Central memory CD4-positive, alpha-beta T cell (primary cell): ENCODE data around the gene MPHOSPH9.

Experiments used
- DNase-seq: peaks from one replicate; pipeline ENCODE4 v3.0.0; 2022
- total RNA-seq, 3 experiments: gene quantifications; one replicate each; lab custom pipeline; 2026; lab: John Stamatoyannopoulos, UW

MPHOSPH9 gene, protein sequence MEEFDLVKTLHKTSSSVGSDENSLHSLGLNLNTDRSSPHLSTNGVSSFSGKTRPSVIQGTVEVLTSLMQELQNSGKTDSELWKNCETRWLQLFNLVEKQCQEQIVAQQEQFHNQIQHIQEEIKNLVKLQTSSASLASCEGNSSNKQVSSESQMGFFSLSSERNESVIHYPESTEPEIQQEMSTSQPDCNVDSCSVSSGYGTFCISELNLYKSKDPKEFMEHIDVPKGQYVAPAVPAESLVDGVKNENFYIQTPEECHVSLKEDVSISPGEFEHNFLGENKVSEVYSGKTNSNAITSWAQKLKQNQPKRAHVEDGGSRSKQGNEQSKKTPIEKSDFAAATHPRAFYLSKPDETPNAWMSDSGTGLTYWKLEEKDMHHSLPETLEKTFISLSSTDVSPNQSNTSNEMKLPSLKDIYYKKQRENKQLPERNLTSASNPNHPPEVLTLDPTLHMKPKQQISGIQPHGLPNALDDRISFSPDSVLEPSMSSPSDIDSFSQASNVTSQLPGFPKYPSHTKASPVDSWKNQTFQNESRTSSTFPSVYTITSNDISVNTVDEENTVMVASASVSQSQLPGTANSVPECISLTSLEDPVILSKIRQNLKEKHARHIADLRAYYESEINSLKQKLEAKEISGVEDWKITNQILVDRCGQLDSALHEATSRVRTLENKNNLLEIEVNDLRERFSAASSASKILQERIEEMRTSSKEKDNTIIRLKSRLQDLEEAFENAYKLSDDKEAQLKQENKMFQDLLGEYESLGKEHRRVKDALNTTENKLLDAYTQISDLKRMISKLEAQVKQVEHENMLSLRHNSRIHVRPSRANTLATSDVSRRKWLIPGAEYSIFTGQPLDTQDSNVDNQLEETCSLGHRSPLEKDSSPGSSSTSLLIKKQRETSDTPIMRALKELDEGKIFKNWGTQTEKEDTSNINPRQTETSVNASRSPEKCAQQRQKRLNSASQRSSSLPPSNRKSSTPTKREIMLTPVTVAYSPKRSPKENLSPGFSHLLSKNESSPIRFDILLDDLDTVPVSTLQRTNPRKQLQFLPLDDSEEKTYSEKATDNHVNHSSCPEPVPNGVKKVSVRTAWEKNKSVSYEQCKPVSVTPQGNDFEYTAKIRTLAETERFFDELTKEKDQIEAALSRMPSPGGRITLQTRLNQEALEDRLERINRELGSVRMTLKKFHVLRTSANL
- total RNA-seq: 75.9 to 128 (median 87.0) reads per million in 3 experiments

DNA sequence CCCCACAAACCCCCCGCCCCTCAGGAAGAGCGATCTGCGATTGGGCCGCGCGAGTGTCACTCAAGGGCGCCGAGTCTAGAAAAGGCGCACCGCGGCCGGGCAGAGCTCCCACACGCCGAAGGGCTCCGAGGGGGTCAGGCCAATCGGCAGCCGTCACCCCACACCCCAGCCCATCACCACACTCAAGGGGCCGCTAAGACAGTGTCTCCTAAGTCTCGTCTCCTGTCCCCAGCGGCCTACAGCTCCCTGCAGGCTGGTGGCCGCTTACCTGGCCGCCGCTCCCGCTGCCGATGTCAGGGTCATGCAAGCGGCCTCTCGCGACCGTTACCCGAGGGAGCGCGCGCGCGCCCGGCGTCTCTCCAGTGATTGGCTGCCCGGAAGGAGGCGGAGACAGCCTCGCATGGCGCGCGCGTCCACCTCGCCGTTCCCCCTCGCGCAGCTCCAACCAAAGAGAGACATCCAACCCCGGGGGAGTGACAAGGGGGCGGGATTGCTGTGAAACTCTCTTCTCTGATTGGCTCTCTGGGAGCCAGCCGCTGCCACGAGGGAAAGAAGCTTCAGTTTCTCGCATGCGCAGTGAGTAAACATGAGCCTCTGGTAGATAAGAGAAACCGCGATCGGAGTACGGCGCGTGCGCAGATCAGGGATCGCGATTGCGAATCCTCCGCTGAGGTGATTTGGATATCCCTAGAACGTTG lies at the start of gene MPHOSPH9, which contains the start of gene MTRFR:
MPHOSPH9 (minus strand) TSS at position 335 of the 698 bp plus-strand sequence. CDS start 2,777 bp downstream, outside the sequence.
MTRFR (plus strand) TSS at position 630 of the 698 bp plus-strand sequence. CDS start 20,239 bp downstream, outside the sequence.
- peak; percentile 100 for DNase-seq

DNA sequence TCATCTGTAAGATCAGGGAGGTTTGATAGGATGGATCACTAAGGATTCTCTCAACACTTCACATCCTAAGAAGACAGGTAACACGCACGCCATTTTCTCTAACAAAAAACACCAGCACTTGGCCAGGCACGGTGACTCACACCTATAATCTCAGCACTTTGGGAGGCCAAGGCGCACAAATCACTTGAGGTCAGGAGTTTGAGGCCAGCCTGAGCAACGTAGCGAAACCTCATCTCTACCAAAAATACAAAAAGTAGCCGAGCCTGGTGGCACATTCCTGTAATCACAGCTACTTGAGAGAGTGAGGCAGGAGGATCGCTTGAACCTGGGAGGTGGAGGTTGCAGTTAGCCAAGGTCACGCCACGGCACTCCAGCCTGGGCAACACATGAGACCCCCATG lies 49.2 kb upstream of the MPHOSPH9 start:
- DNase-seq: no peak

- no peak for DNase-seq
Measured at GRCh38 chr12:123280971-123281370, 48.0 kb upstream of the MPHOSPH9 start.

GRCh38 chr12:123278101-123278627 lies 45.2 kb upstream of the MPHOSPH9 start:
- DNase-seq: no peak

GRCh38 chr12:123273166-123273565 lies 40.2 kb upstream of the MPHOSPH9 start:
- DNase-seq: no peak

DNA sequence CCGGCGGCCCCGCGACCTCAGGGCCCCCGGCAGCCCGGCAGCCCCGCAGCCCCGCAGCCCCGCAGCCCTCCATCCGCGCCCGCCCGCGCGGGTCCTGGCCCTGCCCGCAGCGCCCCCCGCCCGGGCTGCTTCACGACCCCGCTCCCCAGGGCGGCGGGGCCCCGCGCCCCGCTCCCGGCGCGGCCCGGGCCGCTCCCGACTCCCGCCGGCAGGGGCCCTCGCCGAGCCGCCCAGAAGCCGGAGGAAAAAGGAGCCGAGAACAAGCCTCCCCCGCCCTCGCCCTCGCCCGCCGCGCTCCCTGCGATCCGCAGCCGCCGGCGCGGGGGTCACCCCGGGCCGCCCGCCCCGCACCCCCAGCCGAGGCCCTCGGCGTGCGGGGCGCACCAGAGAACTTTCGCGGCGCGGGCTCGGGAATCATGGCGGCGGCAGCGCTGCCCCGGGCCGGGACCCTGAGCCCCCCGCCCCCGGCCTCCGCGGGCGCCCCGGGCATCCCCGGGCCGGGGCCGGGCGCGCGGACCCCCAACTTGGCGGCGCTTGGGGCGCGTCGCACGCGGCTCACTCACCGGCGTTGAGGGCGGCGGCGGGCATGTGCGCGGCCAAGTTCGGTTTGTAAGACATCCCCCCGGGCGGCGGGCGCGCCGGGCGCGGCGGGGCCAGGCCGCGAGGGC lies 38.2 kb upstream of the MPHOSPH9 start:
- DNase-seq: peak; percentile 69

DNA sequence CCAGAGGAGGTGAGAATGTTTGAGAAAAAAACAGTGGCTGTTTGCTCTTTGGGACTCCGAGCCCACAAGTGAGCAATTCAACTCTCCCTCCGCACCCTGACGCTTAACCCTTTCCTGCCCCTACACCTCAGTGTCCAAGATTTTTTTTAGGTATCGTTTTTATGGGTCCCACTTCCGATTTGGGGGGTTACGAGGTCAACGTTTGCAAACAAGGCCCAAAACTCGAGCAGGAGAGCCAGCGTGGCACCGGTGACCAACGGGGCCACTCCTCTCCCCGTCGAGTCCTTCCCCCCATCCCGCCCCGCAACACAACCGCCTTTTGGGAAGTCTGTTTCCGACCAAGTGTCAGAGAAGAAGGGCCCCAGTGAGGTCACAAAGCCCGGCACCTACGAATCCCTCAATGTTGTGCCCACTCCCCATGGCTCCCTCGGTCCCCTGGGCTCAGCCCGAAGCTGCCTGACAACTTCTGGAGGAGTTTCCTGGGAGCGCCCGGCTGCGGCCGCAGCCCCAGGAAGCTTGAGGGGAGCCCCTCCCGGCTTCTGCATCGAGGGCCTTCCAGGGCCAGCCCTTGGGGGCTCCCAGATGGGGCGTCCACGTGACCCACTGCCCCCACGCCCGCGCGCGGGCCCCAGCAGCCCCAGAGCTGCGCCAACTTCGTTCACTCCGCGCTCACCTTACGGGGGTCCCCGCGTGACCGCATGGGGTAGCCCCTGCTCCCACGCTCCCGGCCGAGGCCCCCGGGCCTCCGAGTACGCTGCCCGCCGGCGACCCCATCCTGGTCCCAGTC lies 37.5 kb upstream of the MPHOSPH9 start:
- DNase-seq: no peak

GRCh38 chr12:123269896-123270213 lies 36.9 kb upstream of the MPHOSPH9 start:
- no peak for DNase-seq

DNA sequence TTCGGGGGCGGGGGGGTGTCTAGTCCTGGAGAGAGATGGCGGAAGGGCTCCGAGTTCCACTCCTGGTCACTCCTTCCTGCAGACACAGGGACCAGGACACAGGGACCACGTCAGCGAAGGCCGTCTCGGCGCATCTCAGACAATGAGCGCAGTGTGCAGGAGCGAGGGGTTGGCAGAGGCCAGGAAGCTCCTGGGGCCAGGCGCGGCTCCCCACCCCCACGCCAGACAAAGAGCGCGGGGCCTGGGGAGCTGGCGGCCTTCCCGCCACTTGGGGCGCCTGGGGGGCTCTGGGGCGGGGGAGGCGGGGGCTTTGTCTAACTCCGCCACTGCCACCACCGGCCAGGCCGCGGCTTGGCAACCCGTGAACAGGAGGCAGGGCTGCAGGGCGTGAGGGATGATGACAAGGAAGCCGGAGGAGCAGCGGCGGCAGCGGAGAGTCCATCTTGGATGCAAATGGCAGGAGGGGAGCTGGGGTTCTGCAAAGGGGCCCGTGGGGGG lies 36.5 kb upstream of the MPHOSPH9 start:
- peak; percentile 13 for DNase-seq

- DNase-seq: no peak
Measured at GRCh38 chr12:123268850-123269249, 35.9 kb upstream of the MPHOSPH9 start.

- DNase-seq: no peak
Measured at GRCh38 chr12:123267991-123268843, 35.3 kb upstream of the MPHOSPH9 start.

GRCh38 chr12:123267335-123267920 lies 34.5 kb upstream of the MPHOSPH9 start:
- no peak for DNase-seq

- no peak for DNase-seq
Measured at GRCh38 chr12:123266679-123267277, 33.8 kb upstream of the MPHOSPH9 start.

DNA sequence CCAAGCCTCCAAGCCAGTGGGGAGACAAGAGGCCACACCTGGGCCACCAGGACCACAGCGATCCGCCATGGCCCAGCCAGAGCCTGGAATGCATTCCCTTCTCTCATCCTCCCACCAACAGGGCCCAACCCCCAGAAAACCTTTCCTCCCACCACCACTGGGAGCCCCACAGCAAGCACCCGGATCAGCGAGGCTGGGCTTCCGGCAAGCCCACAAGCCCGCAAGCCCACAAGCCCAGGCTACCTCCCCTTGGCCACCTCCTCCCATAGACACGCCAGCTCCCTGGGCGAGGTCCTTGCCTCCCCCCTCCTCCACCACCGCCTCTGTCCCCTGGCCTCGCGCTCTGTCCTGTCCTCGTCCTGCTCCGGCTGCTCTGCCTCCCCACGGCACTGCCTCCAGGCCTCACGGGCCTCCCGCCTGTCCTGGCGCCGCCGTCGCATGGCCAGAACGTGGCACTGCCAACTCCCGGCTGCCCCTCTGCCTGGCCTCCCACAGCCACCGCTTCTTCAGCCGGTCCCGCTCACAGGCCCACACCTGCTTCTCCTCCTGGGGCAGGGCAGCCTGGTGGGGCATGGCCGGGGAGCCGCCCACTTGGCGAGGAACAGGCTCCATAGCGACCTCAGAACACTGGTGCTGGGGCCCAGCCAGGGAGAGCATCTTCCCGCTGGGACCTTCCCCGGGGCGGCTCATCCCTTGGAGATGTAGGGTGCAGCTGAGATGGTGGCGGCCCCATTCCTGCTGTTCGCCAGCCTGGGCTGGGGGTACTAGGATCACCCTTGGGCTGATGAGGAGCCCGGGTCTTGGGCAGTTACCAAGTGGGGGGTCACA lies 33.1 kb upstream of the MPHOSPH9 start:
- DNase-seq: no peak

GRCh38 chr12:123264642-123265041 lies 31.7 kb upstream of the MPHOSPH9 start:
- DNase-seq: no peak

DNA sequence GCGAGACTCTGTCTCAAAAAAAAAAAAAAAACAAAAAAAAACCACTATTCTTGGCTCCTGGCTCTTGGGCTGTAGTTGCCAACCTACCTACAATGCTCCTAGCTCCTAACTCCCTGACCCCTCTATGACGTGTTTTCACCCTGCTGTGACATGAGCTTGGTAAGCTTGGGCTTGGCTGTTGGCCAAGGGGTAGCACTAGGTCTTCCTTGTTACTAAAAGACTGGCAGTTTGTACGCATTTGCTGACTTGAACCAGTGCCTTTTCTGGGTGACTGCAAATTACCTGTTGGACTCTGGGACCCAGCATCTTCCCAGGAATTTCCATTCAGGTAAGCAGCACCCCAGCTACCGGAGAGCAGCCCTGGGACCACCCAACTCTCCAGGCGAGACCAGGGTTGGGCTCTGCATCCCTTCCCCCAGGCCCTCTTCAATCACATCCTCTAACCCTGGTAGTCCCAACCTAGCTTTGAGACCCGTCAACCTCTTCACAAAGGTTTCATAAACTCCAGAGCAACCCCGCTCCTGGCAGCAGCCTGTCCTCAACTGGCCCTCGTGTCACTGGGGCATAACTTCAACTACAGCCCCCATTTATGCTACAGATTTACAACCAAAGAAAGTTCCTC lies 30.4 kb upstream of the MPHOSPH9 start:
- DNase-seq: no peak

GRCh38 chr12:123261196-123261595 lies 28.3 kb upstream of the MPHOSPH9 start:
- no peak for DNase-seq
